ENCODE data around the gene SCN3A. TPM values are rescaled to one million over a fixed set of nuclear protein-coding genes. Genes with fewer than 3 reads are reported as not detected.

Gene SCN3A
- polyA plus RNA-seq, 1 donor from 2014 or later: 161 TPM

DNA sequence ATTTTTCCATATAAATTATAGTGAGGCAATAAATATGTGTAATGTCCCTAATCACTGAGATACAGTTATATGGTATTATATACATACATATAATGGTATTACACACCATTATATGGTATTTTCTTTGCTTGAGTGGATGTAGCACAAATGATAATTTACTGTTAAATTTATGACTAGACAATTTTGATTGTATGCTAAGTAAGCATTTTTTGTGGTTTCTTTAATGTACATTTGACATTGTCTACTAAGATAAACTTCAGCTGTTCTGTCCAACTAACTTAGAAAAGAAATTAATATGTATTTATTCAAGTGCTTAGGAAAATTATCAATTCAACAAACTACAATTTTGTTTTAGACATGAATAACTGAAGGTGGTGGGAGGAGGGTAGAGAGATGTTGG lies 122.6 kb downstream of the SCN3A start:
- Histone ChIP-seq H4K20me1 (ENCODE audit: insufficient read depth) (no peaks in the 10 kb centered on the region), H3F3A (ENCODE audit: insufficient read depth, low read length, poor library complexity, severe bottlenecking) (no peaks in the 10 kb centered on the region), H3K27ac (ENCODE audit: low read length) (no peak overlapping the region), H3K9me2 (ENCODE audit: insufficient read depth, low read length) (no peaks in the 10 kb centered on the region), H3K36me3 (ENCODE audit: insufficient read depth, low read length) (peaks cover 4% of the 10 kb centered on the region), H3K4me3 (ENCODE audit: low read length) (no peak overlapping the region), H3K9me3 (ENCODE audit: low read length) (no peaks in the 10 kb centered on the region), H3K27me3 (ENCODE audit: insufficient read depth, low read depth, low read length) (no peaks in the 10 kb centered on the region), H3K79me2 (replicated peaks; ENCODE audit: insufficient read depth, low read length) (no peaks in the 10 kb centered on the region), H2AFZ (ENCODE audit: low read depth, low read length) (no peak overlapping the region), H3K4me2 (ENCODE audit: low read length) (no peak overlapping the region), H3K9ac (ENCODE audit: low read length) (no peak overlapping the region)
- TF ChIP-seq EP300 (conservative IDR thresholded peaks at IDR 0.05; ENCODE audit: poor library complexity, severe bottlenecking) (no peak), SMC3 (conservative IDR thresholded peaks at IDR 0.05; ENCODE audit: poor library complexity) (no peak), POLR2AphosphoS5 (IDR thresholded peaks at IDR 0.05) (no peak), MXI1 (conservative IDR thresholded peaks at IDR 0.05; ENCODE audit: poor library complexity, severe bottlenecking) (no peak), RAD21 (conservative IDR thresholded peaks at IDR 0.05) (no peak), TAF1 (IDR thresholded peaks at IDR 0.05; ENCODE audit: low read depth) (no peak), EZH2 (IDR thresholded peaks at IDR 0.05; ENCODE audit: borderline replicate concordance, insufficient read depth, low read length, poor library complexity, severe bottlenecking) (no peak)
- TF ChIP-seq, protein P1, sequence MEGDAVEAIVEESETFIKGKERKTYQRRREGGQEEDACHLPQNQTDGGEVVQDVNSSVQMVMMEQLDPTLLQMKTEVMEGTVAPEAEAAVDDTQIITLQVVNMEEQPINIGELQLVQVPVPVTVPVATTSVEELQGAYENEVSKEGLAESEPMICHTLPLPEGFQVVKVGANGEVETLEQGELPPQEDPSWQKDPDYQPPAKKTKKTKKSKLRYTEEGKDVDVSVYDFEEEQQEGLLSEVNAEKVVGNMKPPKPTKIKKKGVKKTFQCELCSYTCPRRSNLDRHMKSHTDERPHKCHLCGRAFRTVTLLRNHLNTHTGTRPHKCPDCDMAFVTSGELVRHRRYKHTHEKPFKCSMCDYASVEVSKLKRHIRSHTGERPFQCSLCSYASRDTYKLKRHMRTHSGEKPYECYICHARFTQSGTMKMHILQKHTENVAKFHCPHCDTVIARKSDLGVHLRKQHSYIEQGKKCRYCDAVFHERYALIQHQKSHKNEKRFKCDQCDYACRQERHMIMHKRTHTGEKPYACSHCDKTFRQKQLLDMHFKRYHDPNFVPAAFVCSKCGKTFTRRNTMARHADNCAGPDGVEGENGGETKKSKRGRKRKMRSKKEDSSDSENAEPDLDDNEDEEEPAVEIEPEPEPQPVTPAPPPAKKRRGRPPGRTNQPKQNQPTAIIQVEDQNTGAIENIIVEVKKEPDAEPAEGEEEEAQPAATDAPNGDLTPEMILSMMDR (IDR thresholded peaks at IDR 0.05; ENCODE audit: poor library complexity, severe bottlenecking): no peak
- TF ChIP-seq, protein P2, sequence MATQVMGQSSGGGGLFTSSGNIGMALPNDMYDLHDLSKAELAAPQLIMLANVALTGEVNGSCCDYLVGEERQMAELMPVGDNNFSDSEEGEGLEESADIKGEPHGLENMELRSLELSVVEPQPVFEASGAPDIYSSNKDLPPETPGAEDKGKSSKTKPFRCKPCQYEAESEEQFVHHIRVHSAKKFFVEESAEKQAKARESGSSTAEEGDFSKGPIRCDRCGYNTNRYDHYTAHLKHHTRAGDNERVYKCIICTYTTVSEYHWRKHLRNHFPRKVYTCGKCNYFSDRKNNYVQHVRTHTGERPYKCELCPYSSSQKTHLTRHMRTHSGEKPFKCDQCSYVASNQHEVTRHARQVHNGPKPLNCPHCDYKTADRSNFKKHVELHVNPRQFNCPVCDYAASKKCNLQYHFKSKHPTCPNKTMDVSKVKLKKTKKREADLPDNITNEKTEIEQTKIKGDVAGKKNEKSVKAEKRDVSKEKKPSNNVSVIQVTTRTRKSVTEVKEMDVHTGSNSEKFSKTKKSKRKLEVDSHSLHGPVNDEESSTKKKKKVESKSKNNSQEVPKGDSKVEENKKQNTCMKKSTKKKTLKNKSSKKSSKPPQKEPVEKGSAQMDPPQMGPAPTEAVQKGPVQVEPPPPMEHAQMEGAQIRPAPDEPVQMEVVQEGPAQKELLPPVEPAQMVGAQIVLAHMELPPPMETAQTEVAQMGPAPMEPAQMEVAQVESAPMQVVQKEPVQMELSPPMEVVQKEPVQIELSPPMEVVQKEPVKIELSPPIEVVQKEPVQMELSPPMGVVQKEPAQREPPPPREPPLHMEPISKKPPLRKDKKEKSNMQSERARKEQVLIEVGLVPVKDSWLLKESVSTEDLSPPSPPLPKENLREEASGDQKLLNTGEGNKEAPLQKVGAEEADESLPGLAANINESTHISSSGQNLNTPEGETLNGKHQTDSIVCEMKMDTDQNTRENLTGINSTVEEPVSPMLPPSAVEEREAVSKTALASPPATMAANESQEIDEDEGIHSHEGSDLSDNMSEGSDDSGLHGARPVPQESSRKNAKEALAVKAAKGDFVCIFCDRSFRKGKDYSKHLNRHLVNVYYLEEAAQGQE (IDR thresholded peaks at IDR 0.05; ENCODE audit: borderline replicate concordance): no peak

- no peaks in the 10 kb centered on the region for H4K20me1 ChIP-seq (ENCODE audit: insufficient read depth)
- H3K9ac ChIP-seq (ENCODE audit: low read length): no peak overlapping the region
- no peak overlapping the region for H3K4me2 ChIP-seq (ENCODE audit: low read length)
- H3K4me3 ChIP-seq (ENCODE audit: low read length): no peak overlapping the region
- no peaks in the 10 kb centered on the region for H3K9me3 ChIP-seq (ENCODE audit: low read length)
- no peaks in the 10 kb centered on the region for H3K27me3 ChIP-seq (ENCODE audit: insufficient read depth, low read depth, low read length)
- peaks cover 4% of the 10 kb centered on the region for H3K36me3 ChIP-seq (ENCODE audit: insufficient read depth, low read length)
- no peak overlapping the region for H2AFZ ChIP-seq (ENCODE audit: low read depth, low read length)
- H3F3A ChIP-seq (ENCODE audit: insufficient read depth, low read length, poor library complexity, severe bottlenecking): no peaks in the 10 kb centered on the region
- H3K79me2 ChIP-seq (replicated peaks; ENCODE audit: insufficient read depth, low read length): no peaks in the 10 kb centered on the region
- TF ChIP-seq, protein P1 (IDR thresholded peaks at IDR 0.05; ENCODE audit: poor library complexity, severe bottlenecking): no peak
- TF ChIP-seq RAD21 (conservative IDR thresholded peaks at IDR 0.05): no peak
- no peak for TF ChIP-seq POLR2AphosphoS5 (IDR thresholded peaks at IDR 0.05)
- TF ChIP-seq EZH2 (IDR thresholded peaks at IDR 0.05; ENCODE audit: borderline replicate concordance, insufficient read depth, low read length, poor library complexity, severe bottlenecking): no peak
- TF ChIP-seq SMC3 (conservative IDR thresholded peaks at IDR 0.05; ENCODE audit: poor library complexity): no peak
- TF ChIP-seq MXI1 (conservative IDR thresholded peaks at IDR 0.05; ENCODE audit: poor library complexity, severe bottlenecking): no peak
- TF ChIP-seq TAF1 (IDR thresholded peaks at IDR 0.05; ENCODE audit: low read depth): no peak
- TF ChIP-seq, protein P2 (IDR thresholded peaks at IDR 0.05; ENCODE audit: borderline replicate concordance): no peak
- no peak for TF ChIP-seq EP300 (conservative IDR thresholded peaks at IDR 0.05; ENCODE audit: poor library complexity, severe bottlenecking)
- H3K27ac ChIP-seq (ENCODE audit: low read length): no peak overlapping the region
- no peaks in the 10 kb centered on the region for H3K9me2 ChIP-seq (ENCODE audit: insufficient read depth, low read length)
Observed at GRCh38 chr2:165079432-165079831, 124.4 kb downstream of the SCN3A start.

Data from neural cell (in vitro differentiated cells).